HepG2 (cell line): ENCODE data around the gene RMI2. TPM values are rescaled to one million over a fixed set of nuclear protein-coding genes. Genes with fewer than 3 reads are reported as not detected.

Experiments used
- ATAC-seq: fragments of 200-7000 bp; cut with Tn5 transposase; 3 replicates; pipeline ENCODE4 v1.9.1; 2020; ENCODE audit warnings: mild to moderate bottlenecking, moderate library complexity
- BruUV-seq: library from RNA; stranded (reverse); fragments of 400-500 nt; replicated peaks from 2 replicates; lab custom pipeline; 2021; lab: Mats Ljungman, UMichigan
- CTCF ChIA-PET: fragments of 300-600 bp; formaldehyde crosslinking; extraction: SDS; loops from one replicate; lab custom pipeline; 2021; ENCODE audit warnings: low total read pairs, inconsistent platforms, low intra/inter-chr PET ratio; lab: Yijun Ruan, JAX
- POLR2A ChIA-PET: fragments of 350-600 bp; sonication (Branson Sonifier 250); formaldehyde crosslinking; loops from one replicate; lab custom pipeline; 2020; ENCODE audit warnings: antibody characterized with exemption, inconsistent platforms; lab: Yijun Ruan, JAX
- DNase-seq: peaks from one replicate; pipeline ENCODE4 v3.0.0-alpha.2; 2015; ENCODE audit warnings: low spot score
- FAIRE-seq: peaks from 3 replicates; lab custom pipeline; 2011; peaks lifted over from hg19 to GRCh38; lab: Jason Lieb, UNC
- H2AFZ ChIP-seq: one replicate; pipeline ENCODE4 v1.6.1; 2011; ENCODE audit warnings: low read length, inconsistent platforms
- H3K27ac ChIP-seq: fragments of 300-600 bp; 3 replicates; pipeline ENCODE4 v1.8.0; 2011; ENCODE audit warnings: mixed run types, mild to moderate bottlenecking, mixed read lengths, low read length, inconsistent platforms; ENCODE audit not compliant: insufficient read depth; ENCODE audit errors: extremely low read length
- H3K27me3 ChIP-seq, 2 experiments: fragments of 200-600 bp in 1 of 2; 2 replicates in 1 of 2; 3 replicates in 1 of 2; pipeline versions ENCODE4 v1.6.0 to v1.8.0; 2011; ENCODE audit warnings: low read length in 2 of 2, mild to moderate bottlenecking in 2 of 2, moderate library complexity in 2 of 2, inconsistent platforms in 1 of 2; ENCODE audit not compliant: insufficient read depth in 2 of 2, control insufficient read depth in 1 of 2
- H3K36me3 ChIP-seq, 2 experiments: fragments of 200-600 bp in 1 of 2; replicated peaks in 1 of 2; 2 replicates in 1 of 2; 3 replicates in 1 of 2; pipeline versions ENCODE4 v1.5.1 to v1.8.0; 2011; ENCODE audit warnings: low read length in 2 of 2, inconsistent platforms in 1 of 2; ENCODE audit not compliant: insufficient read depth in 2 of 2, control insufficient read depth in 1 of 2
- H3K4me1 ChIP-seq: 2 replicates; pipeline ENCODE4 v1.5.1; 2012; ENCODE audit warnings: low read length, inconsistent platforms; ENCODE audit not compliant: insufficient read depth
- H3K4me2 ChIP-seq: 2 replicates; pipeline ENCODE4 v1.6.0; 2011; ENCODE audit warnings: low read depth, low read length, inconsistent platforms
- H3K4me3 ChIP-seq, 3 experiments: fragments of 200-600 bp in 1 of 3; sonication (generic), shearing (Covaris generic) in 1 of 3; replicated peaks in 1 of 3; 2 replicates each; pipeline ENCODE4 v1.5.1; 2011 to 2016; ENCODE audit warnings: low read length in 3 of 3, inconsistent platforms in 2 of 3, low read depth in 2 of 3, mild to moderate bottlenecking in 2 of 3, control low read depth in 1 of 3, mixed read lengths in 1 of 3; ENCODE audit not compliant: insufficient read depth in 1 of 3
- H3K79me2 ChIP-seq: one replicate; pipeline ENCODE4 v1.6.1; 2011; ENCODE audit warnings: low read length, inconsistent platforms; ENCODE audit not compliant: insufficient read depth
- H3K9ac ChIP-seq: 2 replicates; pipeline ENCODE4 v1.6.0; 2011; ENCODE audit warnings: mild to moderate bottlenecking, low read depth, low read length, inconsistent platforms; ENCODE audit not compliant: insufficient read depth
- H3K9me3 ChIP-seq: 2 replicates; pipeline ENCODE4 v1.5.1; 2012; ENCODE audit warnings: mild to moderate bottlenecking, low read length
- H4K20me1 ChIP-seq: 2 replicates; pipeline ENCODE4 v1.6.0; 2011; ENCODE audit warnings: inconsistent platforms, mild to moderate bottlenecking, low read length, moderate library complexity; ENCODE audit not compliant: insufficient read depth
- FOSL2 ChIP-seq: sonication (generic); formaldehyde crosslinking; IDR thresholded peaks from 2 replicates; pipeline ENCODE4 v1.4.0; 2020; ENCODE audit warnings: missing genetic modification reagents
- HIVEP1 ChIP-seq: sonication (generic); formaldehyde crosslinking; IDR thresholded peaks from 2 replicates; pipeline ENCODE4 v1.4.0; 2020; ENCODE audit warnings: mild to moderate bottlenecking, missing genetic modification reagents
- HOXA3 ChIP-seq: sonication (generic); formaldehyde crosslinking; IDR thresholded peaks from 2 replicates; pipeline ENCODE4 v1.5.0; 2020; ENCODE audit warnings: missing genetic modification reagents
- JUN ChIP-seq: sonication (generic); formaldehyde crosslinking; IDR thresholded peaks from 2 replicates; pipeline ENCODE4 v1.4.0; 2020; ENCODE audit warnings: mild to moderate bottlenecking, missing genetic modification reagents
- KAT8 ChIP-seq: IDR thresholded peaks from 2 replicates; pipeline ENCODE4 v1.6.1; 2016; ENCODE audit warnings: missing genetic modification reagents, missing compliant biosample characterization
- KDM6A ChIP-seq: IDR thresholded peaks from 2 replicates; pipeline ENCODE4 v1.6.1; 2016; ENCODE audit warnings: low read depth
- KLF12 ChIP-seq: sonication (generic); formaldehyde crosslinking; IDR thresholded peaks from 2 replicates; pipeline ENCODE4 v1.4.0; 2020; ENCODE audit warnings: missing genetic modification reagents, borderline replicate concordance
- MAX ChIP-seq: IDR thresholded peaks from 2 replicates; pipeline ENCODE4 v1.6.1; 2012; ENCODE audit warnings: inconsistent platforms
- REPIN1 ChIP-seq: sonication (generic); formaldehyde crosslinking; IDR thresholded peaks from 2 replicates; pipeline ENCODE4 v1.8.0; 2022; ENCODE audit warnings: missing genetic modification reagents, low read depth, mild to moderate bottlenecking, borderline replicate concordance
- TARDBP ChIP-seq: sonication (generic); formaldehyde crosslinking; IDR thresholded peaks from 2 replicates; pipeline ENCODE4 v1.8.0; 2022; ENCODE audit warnings: mild to moderate bottlenecking, missing genetic modification reagents
- ZNF326 ChIP-seq: sonication (generic); formaldehyde crosslinking; IDR thresholded peaks from 2 replicates; pipeline ENCODE4 v1.4.0; 2020; ENCODE audit warnings: missing genetic modification reagents, borderline replicate concordance
- ZNF468 ChIP-seq: sonication (generic); formaldehyde crosslinking; IDR thresholded peaks from 2 replicates; pipeline ENCODE4 v1.8.0; 2022; ENCODE audit warnings: mild to moderate bottlenecking, moderate library complexity, missing genetic modification reagents
- ZNF772 ChIP-seq: sonication (generic); formaldehyde crosslinking; IDR thresholded peaks from 2 replicates; pipeline ENCODE4 v1.5.0; 2020; ENCODE audit warnings: mild to moderate bottlenecking, missing genetic modification reagents
- WGBS: methylation state at CpG from one replicate; pipeline ENCODE4 v1.1.6; 2017; ENCODE audit warnings: low lambda C conversion rate; 5-methylcytosine and 5-hydroxymethylcytosine counted together
- in situ Hi-C: cut with HindIII; loops from 2 replicates; pipeline ENCODE4 v1.10.0; 2017; ENCODE audit warnings: low pct_unique_long_range_greater_than_20kb; ENCODE audit not compliant: extremely low pct_ligation_motif_present
- intact Hi-C: fragments of 100-400 bp; cut with micrococcal nuclease; formaldehyde crosslinking; loops from one replicate; pipeline ENCODE4 v1.10.0; 2022; ENCODE audit not compliant: unreplicated experiment
- polyA plus RNA-seq, 8 experiments: library from polyadenylated mRNA; depleted of rRNA in 3 of 8; stranded (reverse) in 7 of 8; unstranded in 1 of 8; fragments of >200 nt; fragmentation: Illumina TruSeq in 4 of 8; extraction: Trizol in 4 of 8; gene quantifications; 2 replicates each; pipeline versions ENCODE4 v1.2.1 to v1.2.3, GENCODE V29; 2011 to 2016; ENCODE audit warnings: low read depth in 4 of 8, missing spikeins in 1 of 8, mixed read lengths in 1 of 8; ENCODE audit not compliant: insufficient read depth in 1 of 8
- total RNA-seq, 5 experiments: library from RNA; depleted of rRNA; stranded (reverse); fragments of >200 nt; fragmentation: Illumina TruSeq; extraction: Trizol; gene quantifications; 2 replicates each; pipeline ENCODE4 v1.2.3, GENCODE V29; 2016; ENCODE audit warnings: low read depth in 1 of 5
- TF ChIP-seq, protein P1 (sequence below): sonication (generic); formaldehyde crosslinking; IDR thresholded peaks from 2 replicates; pipeline ENCODE4 v1.5.1; 2020; ENCODE audit warnings: missing genetic modification reagents, mild to moderate bottlenecking, borderline replicate concordance
- TF ChIP-seq, protein P2 (sequence below): sonication (generic); formaldehyde crosslinking; IDR thresholded peaks from 2 replicates; pipeline ENCODE4 v1.4.0; 2020; ENCODE audit warnings: missing genetic modification reagents
- TF ChIP-seq, protein P3 (sequence below): sonication (generic); formaldehyde crosslinking; IDR thresholded peaks from 2 replicates; pipeline ENCODE4 v1.5.0; 2020; ENCODE audit warnings: missing genetic modification reagents

The RMI2 gene
- total and polyA plus RNA-seq, 2 of the 13 experiments (the other 11 are each of a cell fraction or from before 2014, with no cell fraction given): 24.5 to 55.7 TPM

DNA sequence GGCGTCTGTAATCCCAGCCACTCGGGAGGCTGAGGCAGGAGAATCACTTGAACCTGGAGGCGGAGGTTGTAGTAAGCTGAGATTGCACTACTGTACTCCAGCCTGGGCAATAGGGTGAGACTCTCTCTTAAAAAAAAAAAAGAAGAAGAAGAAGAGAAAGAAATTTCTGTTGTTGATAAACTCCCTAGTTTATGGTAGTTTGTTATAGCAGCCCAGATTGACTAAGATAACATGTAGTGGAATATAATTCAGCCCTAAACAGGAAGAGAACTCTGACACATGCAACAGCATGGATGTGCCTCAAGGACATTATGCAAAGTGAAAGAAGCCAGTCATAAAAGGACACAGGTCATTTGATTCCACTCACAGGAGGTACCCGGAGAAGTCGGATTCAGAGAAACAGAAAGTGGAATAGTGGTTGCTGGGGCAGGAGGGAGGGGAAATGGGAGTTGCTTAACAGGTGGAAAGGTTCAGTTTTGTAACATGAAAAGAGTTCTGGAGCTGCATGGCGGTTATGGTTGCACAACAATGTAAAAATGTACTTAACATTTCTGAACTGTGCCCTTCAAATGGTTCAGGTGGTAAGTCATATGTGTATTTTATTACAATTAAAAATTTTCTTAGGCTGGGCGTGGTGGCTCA is 38.1 kb upstream of the RMI2 start (continued):
- peak; percentile 86 for TF ChIP-seq HOXA3 (CRISPR knock-in tag)
- TF ChIP-seq FOSL2 (CRISPR knock-in tag): peak; percentile 83
- TF ChIP-seq, protein P1, sequence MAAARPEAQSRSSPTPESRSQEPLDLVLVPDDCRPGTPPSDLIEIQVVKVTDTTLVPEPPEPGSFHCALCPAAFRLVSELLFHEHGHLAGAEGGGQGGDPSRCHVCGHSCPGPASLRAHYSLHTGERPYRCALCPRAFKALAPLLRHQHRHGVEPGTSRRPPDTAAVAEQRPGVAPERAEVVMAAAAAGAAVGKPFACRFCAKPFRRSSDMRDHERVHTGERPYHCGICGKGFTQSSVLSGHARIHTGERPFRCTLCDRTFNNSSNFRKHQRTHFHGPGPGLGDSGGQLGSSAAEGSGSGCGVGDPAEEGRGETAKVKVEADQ (CRISPR knock-in tag): no peak
- TF ChIP-seq KLF12: peak; percentile 85; the same call in 1 of the 2 replicates
- TF ChIP-seq JUN (CRISPR knock-in tag): no peak; the same call in 1 of the 2 replicates
- 0 out of 2 replicates have a peak, but pooled peaks have one; percentile 34 for TF ChIP-seq ZNF772 (CRISPR knock-in tag)
- no peak for TF ChIP-seq ZNF468 (CRISPR knock-in tag)

- DNase-seq (no peak), ATAC-seq (peak; percentile 5), FAIRE-seq (no peak)
- in situ Hi-C loops (no loop called here), intact Hi-C loops (loop anchor here (2.0 kb wide), 2 partner anchors 29 to 37 kb away; partner anchors contain the start of gene RMI2)
- ChIA-PET CTCF (no interaction called here), POLR2A (interaction anchor here (0.5 to 7.4 kb wide), 19 partner anchors 10 to 489 kb away, joined by 3 to 234 read pairs (median 5); partner anchors contain the start of genes PRM3, SOCS1, TNP2 and ZC3H7A)
- Histone ChIP-seq H3K4me2 (peak overlapping the region; percentile 57), H3K4me3 (peak overlapping the region in 1 of 3 experiments; percentile 20; a peak in 1 of 6 replicates), H3K9me3 (no peaks in the 10 kb centered on the region), H3K79me2 (no peaks in the 10 kb centered on the region), H3K36me3 (no peaks in the 10 kb centered on the region), H2AFZ (no peak overlapping the region), H3K4me1 (peaks cover 84% of the 10 kb centered on the region), H3K9ac (peak overlapping the region; percentile 62), H3K27ac (peak overlapping the region; percentile 89), H4K20me1 (no peaks in the 10 kb centered on the region), H3K27me3 (no peaks in the 10 kb centered on the region)
- 77% methylated on average over 19 of the region's 21 CpGs for WGBS
- no TSS peak for BruUV-seq
- TF ChIP-seq, protein P2, sequence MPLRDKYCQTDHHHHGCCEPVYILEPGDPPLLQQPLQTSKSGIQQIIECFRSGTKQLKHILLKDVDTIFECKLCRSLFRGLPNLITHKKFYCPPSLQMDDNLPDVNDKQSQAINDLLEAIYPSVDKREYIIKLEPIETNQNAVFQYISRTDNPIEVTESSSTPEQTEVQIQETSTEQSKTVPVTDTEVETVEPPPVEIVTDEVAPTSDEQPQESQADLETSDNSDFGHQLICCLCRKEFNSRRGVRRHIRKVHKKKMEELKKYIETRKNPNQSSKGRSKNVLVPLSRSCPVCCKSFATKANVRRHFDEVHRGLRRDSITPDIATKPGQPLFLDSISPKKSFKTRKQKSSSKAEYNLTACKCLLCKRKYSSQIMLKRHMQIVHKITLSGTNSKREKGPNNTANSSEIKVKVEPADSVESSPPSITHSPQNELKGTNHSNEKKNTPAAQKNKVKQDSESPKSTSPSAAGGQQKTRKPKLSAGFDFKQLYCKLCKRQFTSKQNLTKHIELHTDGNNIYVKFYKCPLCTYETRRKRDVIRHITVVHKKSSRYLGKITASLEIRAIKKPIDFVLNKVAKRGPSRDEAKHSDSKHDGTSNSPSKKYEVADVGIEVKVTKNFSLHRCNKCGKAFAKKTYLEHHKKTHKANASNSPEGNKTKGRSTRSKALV: 0 out of 2 replicates have a peak, but pooled peaks have one; percentile 15
- TF ChIP-seq TARDBP (CRISPR knock-in tag) (no peak; the same call in none of the 2 replicates), KDM6A (CRISPR knock-in tag) (no peak), REPIN1 (peak; percentile 12; the same call in 1 of the 2 replicates), KAT8 (peak; percentile 11; the same call in 1 of the 2 replicates), HIVEP1 (peak; percentile 85), MAX (no peak), ZNF326 (CRISPR knock-in tag) (no peak)
- TF ChIP-seq, protein P3, sequence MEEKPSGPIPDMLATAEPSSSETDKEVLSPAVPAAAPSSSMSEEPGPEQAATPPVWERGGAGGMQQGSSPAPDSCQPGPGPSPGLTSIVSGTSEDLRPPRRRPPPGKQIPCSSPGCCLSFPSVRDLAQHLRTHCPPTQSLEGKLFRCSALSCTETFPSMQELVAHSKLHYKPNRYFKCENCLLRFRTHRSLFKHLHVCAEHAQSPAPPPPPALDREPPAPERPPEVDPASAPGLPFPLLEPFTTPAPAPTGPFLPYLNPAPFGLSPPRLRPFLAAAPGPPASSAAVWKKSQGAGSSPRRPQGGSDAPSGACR (CRISPR knock-in tag): 0 out of 2 replicates have a peak, but pooled peaks have one; percentile 71
Measured at GRCh38 chr16:11307639-11308492, 37.4 kb upstream of the RMI2 start.
